CD14-positive monocyte (primary cell): ENCODE measurements around the gene WDR64. TPM values are rescaled to one million over a fixed set of nuclear protein-coding genes. Genes with fewer than 3 reads are reported as not detected.
A peak's percentile ranks its signal among the peaks of the same experiment; 100 is the strongest.

Experiments used
- DNase-seq, 3 donors: peaks; one replicate each; pipeline ENCODE4 v3.0.0-alpha.2; 2011 to 2022
- H2AFZ ChIP-seq: 2 replicates; pipeline ENCODE4 v1.6.0; 2012; ENCODE audit warnings: mild to moderate bottlenecking, low read depth, low read length, inconsistent platforms; ENCODE audit not compliant: insufficient read depth, poor library complexity, severe bottlenecking
- H3K27ac ChIP-seq, 2 donors: 1 replicate in 1 of 2; 2 replicates in 1 of 2; pipeline ENCODE4 v1.5.1; 2012 to 2013; ENCODE audit warnings: low read length in 2 of 2, control low read depth in 1 of 2, inconsistent platforms in 1 of 2, low read depth in 1 of 2, mild to moderate bottlenecking in 1 of 2
- H3K27me3 ChIP-seq, 2 donors: one replicate each; pipeline versions ENCODE4 v1.6.0 to v1.6.1; 2011 to 2013; ENCODE audit warnings: low read length in 2 of 2; ENCODE audit not compliant: control insufficient read depth in 2 of 2, insufficient read depth in 2 of 2
- H3K36me3 ChIP-seq, 2 donors: replicated peaks in 1 of 2; 1 replicate in 1 of 2; 2 replicates in 1 of 2; pipeline versions ENCODE4 v1.5.1 to v1.6.1; 2012 to 2013; ENCODE audit warnings: low read length in 2 of 2, control low read depth in 1 of 2, inconsistent platforms in 1 of 2, mild to moderate bottlenecking in 1 of 2; ENCODE audit not compliant: insufficient read depth in 2 of 2, control insufficient read depth in 1 of 2
- H3K4me1 ChIP-seq, 2 donors: 1 replicate in 1 of 2; 2 replicates in 1 of 2; pipeline versions ENCODE4 v1.5.1 to v1.6.1; 2012 to 2013; ENCODE audit warnings: low read length in 2 of 2, control low read depth in 1 of 2, inconsistent platforms in 1 of 2, mild to moderate bottlenecking in 1 of 2, moderate library complexity in 1 of 2; ENCODE audit not compliant: insufficient read depth in 2 of 2, control insufficient read depth in 1 of 2
- H3K4me2 ChIP-seq: replicated peaks from 2 replicates; pipeline ENCODE3; 2012; ENCODE audit warnings: low read length, moderate library complexity, mild to moderate bottlenecking; ENCODE audit not compliant: poor library complexity, severe bottlenecking; ENCODE audit errors: extremely low read depth
- H3K4me3 ChIP-seq, 3 experiments: fragments of 200-600 bp in 1 of 3; sonication (generic) in 1 of 3; replicated peaks in 1 of 3; 1 replicate in 2 of 3; 2 replicates in 1 of 3; pipeline ENCODE4 v1.5.1; 2011 to 2013; ENCODE audit warnings: low read length in 3 of 3, mild to moderate bottlenecking in 3 of 3, control low read depth in 2 of 3, low read depth in 2 of 3, inconsistent platforms in 1 of 3, moderate library complexity in 1 of 3
- H3K79me2 ChIP-seq: 2 replicates; pipeline ENCODE4 v1.6.0; 2012; ENCODE audit warnings: mild to moderate bottlenecking, control low read depth, inconsistent platforms, low read length, moderate library complexity; ENCODE audit not compliant: insufficient read depth
- H3K9ac ChIP-seq: 2 replicates; pipeline ENCODE4 v1.6.0; 2017; ENCODE audit warnings: low read length, mild to moderate bottlenecking; ENCODE audit not compliant: insufficient read depth, poor library complexity, severe bottlenecking
- H3K9me3 ChIP-seq, 2 donors: replicated peaks in 1 of 2; 1 replicate in 1 of 2; 2 replicates in 1 of 2; pipeline versions ENCODE4 v1.5.1 to v1.6.1; 2012 to 2013; ENCODE audit warnings: low read length in 2 of 2, control low read depth in 1 of 2; ENCODE audit not compliant: control insufficient read depth in 1 of 2, insufficient read depth in 1 of 2
- H4K20me1 ChIP-seq: 2 replicates; pipeline ENCODE4 v1.6.0; 2012; ENCODE audit warnings: mild to moderate bottlenecking, low read length, control low read depth, moderate library complexity; ENCODE audit not compliant: insufficient read depth
- H3K27ac Mint-ChIP-seq, 7 donors: one replicate each; pipeline ENCODE4 v1.8.0; 2020; ENCODE audit warnings: mild to moderate bottlenecking in 7 of 7, mixed read lengths in 7 of 7, moderate library complexity in 6 of 7, inconsistent platforms in 2 of 7
- H3K27me3 Mint-ChIP-seq, 3 donors: one replicate each; pipeline ENCODE4 v1.8.0; 2021 to 2022; ENCODE audit warnings: low read depth in 3 of 3, mild to moderate bottlenecking in 3 of 3, mixed read lengths in 3 of 3, moderate library complexity in 3 of 3, inconsistent platforms in 1 of 3
- H3K36me3 Mint-ChIP-seq, 2 donors: one replicate each; pipeline ENCODE4 v1.8.0; 2020; ENCODE audit warnings: mixed read lengths in 2 of 2, inconsistent platforms in 1 of 2, mild to moderate bottlenecking in 1 of 2
- H3K4me1 Mint-ChIP-seq: one replicate; pipeline ENCODE4 v1.8.0; 2020; ENCODE audit warnings: mild to moderate bottlenecking, mixed read lengths
- H3K4me3 Mint-ChIP-seq, 2 donors: one replicate each; pipeline ENCODE4 v1.8.0; 2020; ENCODE audit warnings: mild to moderate bottlenecking in 2 of 2, mixed read lengths in 2 of 2, moderate library complexity in 1 of 2
- H3K9me3 Mint-ChIP-seq, 7 donors: one replicate each; pipeline ENCODE4 v1.8.0; 2020 to 2022; ENCODE audit warnings: mixed read lengths in 7 of 7, mild to moderate bottlenecking in 6 of 7, moderate library complexity in 6 of 7, inconsistent platforms in 2 of 7
- CTCF ChIP-seq: fragments of 200-600 bp; IDR thresholded peaks from one replicate; pipeline ENCODE4 v1.8.0; 2022; ENCODE audit warnings: antibody characterized with exemption, mild to moderate bottlenecking
- WGBS: methylation state at CpG from one replicate; pipeline ENCODE4 v1.1.5; 2013; ENCODE audit warnings: missing lambda C conversion rate; ENCODE audit not compliant: insufficient coverage; 5-methylcytosine and 5-hydroxymethylcytosine counted together
- intact Hi-C, 2 donors: fragments of 100-400 bp; cut with micrococcal nuclease; formaldehyde crosslinking; loops; one replicate each; pipeline versions ENCODE4 v1.15.0 to v1.15.1; 2023
- polyA plus RNA-seq, 3 donors: library from polyadenylated mRNA; depleted of rRNA in 1 of 3; unstranded in 2 of 3; stranded (reverse) in 1 of 3; fragments of 300-500 nt in 2 of 3; fragments of >200 nt in 1 of 3; fragmentation: Illumina TruSeq in 2 of 3; gene quantifications; 1 replicate in 2 of 3; 2 replicates in 1 of 3; pipeline ENCODE4 v1.2.3, GENCODE V29; 2012 to 2021

WDR64 gene
- polyA plus RNA-seq, 3 donors: not detected

GRCh38 chr1:241646201-241646600, 5.9 kb upstream of the WDR64 start:
- Mint-ChIP-seq H3K9me3 (peaks cover 0 to 12% (median 2%) of the 10 kb centered on the region in 7 donors), H3K4me1 (peaks cover 4% of the 10 kb centered on the region), H3K27me3 (peaks cover 6 to 11% (median 7%) of the 10 kb centered on the region in 3 donors), H3K4me3 (no peak overlapping the region), H3K27ac (no peak overlapping the region), H3K36me3 (no peaks in the 10 kb centered on the region)
- H3K4me1 ChIP-seq: peaks cover 0 to under 1% of the 10 kb centered on the region in 2 donors
- 90% methylated on average over 2 of the region's 7 CpGs for WGBS
- no peak overlapping the region for H3K4me2 ChIP-seq
- H3K9me3 ChIP-seq: no peaks in the 10 kb centered on the region
- no peak overlapping the region for H3K27ac ChIP-seq
- H3K79me2 ChIP-seq: no peaks in the 10 kb centered on the region
- no peaks in the 10 kb centered on the region for H4K20me1 ChIP-seq
- no peak for TF ChIP-seq CTCF
- H3K36me3 ChIP-seq: no peaks in the 10 kb centered on the region
- no peak overlapping the region for H3K9ac ChIP-seq
- no peak for DNase-seq
- no peak overlapping the region for H3K4me3 ChIP-seq
- intact Hi-C loops: loop anchor here in 1 of 2 donors (10.0 kb wide), 1 partner anchor 199 kb away; the partner anchor contains the start of gene EXO1
- no peak overlapping the region for H2AFZ ChIP-seq
- no peaks in the 10 kb centered on the region for H3K27me3 ChIP-seq

- Mint-ChIP-seq H3K36me3 (no peaks in the 10 kb centered on the region), H3K4me3 (no peak overlapping the region), H3K4me1 (peaks cover 2% of the 10 kb centered on the region), H3K9me3 (peaks cover 0 to 10% (median 2%) of the 10 kb centered on the region in 7 donors), H3K27ac (no peak overlapping the region), H3K27me3 (peaks cover 7 to 11% (median 9%) of the 10 kb centered on the region in 3 donors)
- H3K4me2 ChIP-seq: no peak overlapping the region
- H3K36me3 ChIP-seq: no peaks in the 10 kb centered on the region
- no peaks in the 10 kb centered on the region for H3K9me3 ChIP-seq
- no peak overlapping the region for H2AFZ ChIP-seq
- no peaks in the 10 kb centered on the region for H3K27me3 ChIP-seq
- intact Hi-C loops: loop anchor here in 1 of 2 donors (10.0 kb wide), 1 partner anchor 197 kb away; the partner anchor contains the start of gene EXO1
- H3K9ac ChIP-seq: no peak overlapping the region
- no peaks in the 10 kb centered on the region for H3K4me1 ChIP-seq
- no peak overlapping the region for H3K4me3 ChIP-seq
- no peak for TF ChIP-seq CTCF
- 75% methylated on average over 1 of the region's 1 CpG for WGBS
- peak in 1 of 3 donors; percentile 29 for DNase-seq
- no peaks in the 10 kb centered on the region for H3K79me2 ChIP-seq
- H3K27ac ChIP-seq: no peak overlapping the region
- H4K20me1 ChIP-seq: no peaks in the 10 kb centered on the region
Measured at GRCh38 chr1:241647658-241648057, 4.4 kb upstream of the WDR64 start.
